IPS-11a (cell line): ENCODE results near the gene SNX1.
A peak's percentile ranks its signal among the peaks of the same experiment; 100 is the strongest.

Source experiments
- H3K4me3 ChIP-seq: one replicate; pipeline ENCODE4 v1.5.1; 2013; ENCODE audit warnings: low read depth, low read length, control low read depth

SNX1 gene

GRCh38 chr15:64144192-64144564 is 48.4 kb downstream of the SNX1 start:
- no peak overlapping the region for H3K4me3 ChIP-seq

GRCh38 chr15:64144565-64145281 is 48.9 kb downstream of the SNX1 start:
- no peak overlapping the region for H3K4me3 ChIP-seq

GRCh38 chr15:64146041-64146440 is 50.3 kb downstream of the SNX1 start:
- no peak overlapping the region for H3K4me3 ChIP-seq

- H3K4me3 ChIP-seq = no peak overlapping the region
Observed at GRCh38 chr15:64146520-64146884, 50.7 kb downstream of the SNX1 start.

GRCh38 chr15:64146885-64147681 is 51.3 kb downstream of the SNX1 start:
- H3K4me3 ChIP-seq = no peak overlapping the region

- H3K4me3 ChIP-seq = no peak overlapping the region
Observed at GRCh38 chr15:64148168-64148567, 52.4 kb downstream of the SNX1 start.

GRCh38 chr15:64148581-64148980 is 52.8 kb downstream of the SNX1 start:
- H3K4me3 ChIP-seq = no peak overlapping the region

GRCh38 chr15:64149424-64149823 is 53.6 kb downstream of the SNX1 start:
- H3K4me3 ChIP-seq = no peak overlapping the region

- H3K4me3 ChIP-seq = no peak overlapping the region
Observed at GRCh38 chr15:64149893-64150578, 54.3 kb downstream of the SNX1 start.

GRCh38 chr15:64151727-64152506 is 56.1 kb downstream of the SNX1 start, which contains the start of gene SNX22:
Gene SNX22, plus strand, starts transcription at chr15:64151731. Its CDS starts 45 bp downstream, at chr15:64151776.
- peak within 1 kb of the TSS; percentile 58 for H3K4me3 ChIP-seq

GRCh38 chr15:64152507-64153387 is 57.0 kb downstream of the SNX1 start:
- H3K4me3 ChIP-seq = peak overlapping the region; percentile 58

- peak overlapping the region; percentile 4 for H3K4me3 ChIP-seq
Observed at GRCh38 chr15:64153480-64154367, 57.9 kb downstream of the SNX1 start.

GRCh38 chr15:64155802-64156651 is 60.2 kb downstream of the SNX1 start:
- H3K4me3 ChIP-seq = no peak overlapping the region

GRCh38 chr15:64156652-64157331 is 61.0 kb downstream of the SNX1 start:
- no peak overlapping the region for H3K4me3 ChIP-seq

GRCh38 chr15:64157599-64158125 is 61.9 kb downstream of the SNX1 start:
- no peak overlapping the region for H3K4me3 ChIP-seq

GRCh38 chr15:64158363-64159134 is 62.8 kb downstream of the SNX1 start:
- H3K4me3 ChIP-seq = no peak overlapping the region
